ENCODE results near the gene HAND1.

The HAND1 gene

GRCh38 chr5:154449786-154450185 is 28.2 kb downstream of the HAND1 start:
- FAIRE-seq: no peak

GRCh38 chr5:154447089-154447725 is 30.8 kb downstream of the HAND1 start:
- FAIRE-seq: no peak

GRCh38 chr5:154446195-154447088 is 31.6 kb downstream of the HAND1 start:
- no peak for FAIRE-seq

- no peak for FAIRE-seq
Measured at GRCh38 chr5:154445422-154446194, 32.4 kb downstream of the HAND1 start, which contains the start of gene SAP30L. TSS of gene SAP30L (plus strand) at chr5:154445997. CDS start at chr5:154446605, 608 bp downstream.

GRCh38 chr5:154444556-154445421 is 33.2 kb downstream of the HAND1 start:
- no peak for FAIRE-seq

GRCh38 chr5:154442801-154443200 is 35.2 kb downstream of the HAND1 start:
- no peak for FAIRE-seq

- FAIRE-seq: no peak
Measured at GRCh38 chr5:154440540-154440939, 37.5 kb downstream of the HAND1 start.

GRCh38 chr5:154437281-154437965 is 40.6 kb downstream of the HAND1 start:
- no peak for FAIRE-seq

- FAIRE-seq: no peak
Measured at GRCh38 chr5:154435226-154435625, 42.8 kb downstream of the HAND1 start.

GRCh38 chr5:154430961-154431630 is 46.9 kb downstream of the HAND1 start:
- no peak for FAIRE-seq

GRCh38 chr5:154430466-154430865 is 47.6 kb downstream of the HAND1 start:
- FAIRE-seq: no peak

- no peak for FAIRE-seq
Measured at GRCh38 chr5:154429341-154429740, 48.7 kb downstream of the HAND1 start.

- FAIRE-seq: no peak
Measured at GRCh38 chr5:154428208-154428607, 49.8 kb downstream of the HAND1 start.

All from colon (tissue), 2 donors.